DND-41 (cell line): ENCODE measurements around the gene TMEM19.

Experiments used
- CTCF ChIP-seq: IDR thresholded peaks from 2 replicates; pipeline ENCODE4 v1.5.1; 2012; ENCODE audit warnings: borderline replicate concordance, low read length, moderate library complexity, mild to moderate bottlenecking; ENCODE audit not compliant: poor library complexity, severe bottlenecking; ENCODE audit errors: extremely low read depth
- EZH2 ChIP-seq: IDR thresholded peaks from 3 replicates; pipeline ENCODE4 v1.6.1; 2012; ENCODE audit warnings: borderline replicate concordance, low read depth, mild to moderate bottlenecking, moderate library complexity, low read length, inconsistent platforms; ENCODE audit not compliant: severe bottlenecking

- no peak for TF ChIP-seq CTCF
- TF ChIP-seq EZH2: no peak
Measured at GRCh38 chr12:71703206-71703605, 17.3 kb downstream of the TMEM19 start.
